K562 (cell line): ENCODE data around the gene TUFM. TPM values are rescaled to one million over a fixed set of nuclear protein-coding genes. Genes with fewer than 3 reads are reported as not detected.

ENCODE experiments used
- ATAC-seq: fragments of 200-7000 bp; cut with Tn5 transposase; 3 replicates; pipeline ENCODE4 v1.9.1; 2020; ENCODE audit warnings: moderate library complexity
- BruUV-seq: library from RNA; stranded (reverse); fragments of 400-500 nt; replicated peaks from 2 replicates; lab custom pipeline; 2021; lab: Mats Ljungman, UMichigan
- CTCF ChIA-PET: fragments of 300-600 bp; formaldehyde crosslinking; extraction: SDS; loops from one replicate; lab custom pipeline; 2021; ENCODE audit warnings: low intra/inter-chr PET ratio; lab: Yijun Ruan, JAX
- POLR2A ChIA-PET: fragments of 300-600, 350-650 bp; sonication (Branson Sonifier 250); formaldehyde crosslinking; extraction: SDS; loops from one replicate; lab custom pipeline; 2021; ENCODE audit warnings: antibody characterized with exemption, inconsistent platforms; lab: Yijun Ruan, JAX
- DNase-seq, 4 experiments: peaks; one replicate each; pipeline versions ENCODE4 v3.0.0 to v3.0.0-alpha.2; 2011 to 2018; ENCODE audit warnings: low spot score in 3 of 4, mixed read lengths in 3 of 4; ENCODE audit errors: extremely low read depth in 1 of 4
- FAIRE-seq: peaks from 2 replicates; lab custom pipeline; 2011; peaks lifted over from hg19 to GRCh38; lab: Jason Lieb, UNC
- H2AFZ ChIP-seq: 2 replicates; pipeline ENCODE4 v1.6.0; 2011; ENCODE audit warnings: low read depth, low read length, control low read depth, inconsistent platforms
- H3K27ac ChIP-seq: fragments of 200-600 bp; 3 replicates; pipeline ENCODE4 v1.8.0; 2011; ENCODE audit warnings: low read depth, mild to moderate bottlenecking, control low read depth, inconsistent platforms, low read length, moderate library complexity, mixed read lengths; ENCODE audit errors: extremely low read depth
- H3K27me3 ChIP-seq, 2 experiments: fragments of 300-600 bp in 1 of 2; 2 replicates in 1 of 2; 3 replicates in 1 of 2; pipeline versions ENCODE4 v1.6.0 to v1.8.0; 2011; ENCODE audit warnings: inconsistent platforms in 2 of 2, low read length in 2 of 2, mild to moderate bottlenecking in 1 of 2, mixed read lengths in 1 of 2, moderate library complexity in 1 of 2; ENCODE audit not compliant: control insufficient read depth in 2 of 2, insufficient read depth in 2 of 2
- H3K36me3 ChIP-seq: fragments of 300-600 bp; 3 replicates; pipeline ENCODE4 v1.8.0; 2011; ENCODE audit warnings: mild to moderate bottlenecking, low read length, inconsistent platforms; ENCODE audit not compliant: control insufficient read depth, insufficient read depth
- H3K4me1 ChIP-seq, 2 experiments: fragments of 200-600 bp in 1 of 2; replicated peaks in 1 of 2; 2 replicates in 1 of 2; 3 replicates in 1 of 2; pipeline versions ENCODE4 v1.5.1 to v1.8.0; 2011; ENCODE audit warnings: inconsistent platforms in 2 of 2, low read length in 2 of 2, mild to moderate bottlenecking in 1 of 2, mixed read lengths in 1 of 2, moderate library complexity in 1 of 2; ENCODE audit not compliant: control insufficient read depth in 2 of 2, insufficient read depth in 2 of 2
- H3K4me2 ChIP-seq: 2 replicates; pipeline ENCODE4 v1.6.1; 2011; ENCODE audit warnings: low read length, control low read depth, inconsistent platforms, mixed read lengths; ENCODE audit not compliant: insufficient read depth
- H3K4me3 ChIP-seq: fragments of 200-600 bp; sonication (generic), shearing (Covaris generic); 2 replicates; pipeline ENCODE4 v1.5.1; 2016; ENCODE audit warnings: control low read depth, inconsistent platforms
- H3K79me2 ChIP-seq: fragments of 200-600 bp; 3 replicates; pipeline ENCODE4 v1.8.0; 2011; ENCODE audit warnings: low read length, inconsistent platforms; ENCODE audit not compliant: control insufficient read depth, insufficient read depth
- H3K9ac ChIP-seq, 2 experiments: 2 replicates each; pipeline versions ENCODE4 v1.6.0 to v1.6.1; 2011; ENCODE audit warnings: low read depth in 2 of 2, low read length in 2 of 2, control low read depth in 1 of 2, inconsistent platforms in 1 of 2, mild to moderate bottlenecking in 1 of 2, mixed read lengths in 1 of 2; ENCODE audit not compliant: insufficient read depth in 1 of 2
- H3K9me1 ChIP-seq: one replicate; pipeline ENCODE4 v1.6.0; 2011; ENCODE audit warnings: inconsistent platforms, mild to moderate bottlenecking, low read length, moderate library complexity; ENCODE audit not compliant: control insufficient read depth, insufficient read depth
- H3K9me3 ChIP-seq: replicated peaks from 2 replicates; pipeline ENCODE4 v1.5.1; 2011; ENCODE audit warnings: low read depth, low read length, inconsistent platforms; ENCODE audit not compliant: control insufficient read depth, insufficient read depth
- H4K20me1 ChIP-seq: replicated peaks from 2 replicates; pipeline ENCODE4 v1.6.1; 2011; ENCODE audit warnings: low read length, inconsistent platforms, mixed read lengths; ENCODE audit not compliant: control insufficient read depth, insufficient read depth
- BRCA1 ChIP-seq, 2 experiments: fragments of 450-650 bp in 1 of 2; sonication (generic) in 1 of 2; formaldehyde crosslinking in 1 of 2; IDR thresholded peaks; 2 replicates each; pipeline versions ENCODE4 v1.5.0 to v1.6.1; 2017 to 2020; ENCODE audit warnings: mild to moderate bottlenecking in 1 of 2, missing genetic modification reagents in 1 of 2
- CBFB ChIP-seq: sonication (generic); formaldehyde crosslinking; IDR thresholded peaks from 2 replicates; pipeline ENCODE4 v1.4.0; 2020; ENCODE audit warnings: mild to moderate bottlenecking, missing genetic modification reagents
- CEBPB ChIP-seq: fragments of 450-650 bp; IDR thresholded peaks from 2 replicates; pipeline ENCODE4 v1.6.1; 2016; ENCODE audit warnings: missing genetic modification characterization, missing compliant biosample characterization
- CEBPG ChIP-seq, 3 experiments: fragments of 200-800 bp in 1 of 3; sonication (Bioruptor generic) in 1 of 3; sonication (generic) in 1 of 3; formaldehyde crosslinking in 1 of 3; IDR thresholded peaks in 2 of 3; conservative IDR thresholded peaks in 1 of 3; 2 replicates each; pipeline versions ENCODE4 v1.6.1 to v1.8.0; 2016 to 2022; ENCODE audit warnings: missing compliant biosample characterization in 2 of 3, missing genetic modification characterization in 2 of 3, mild to moderate bottlenecking in 1 of 3, missing genetic modification reagents in 1 of 3
- ESRRB ChIP-seq: fragments of 250-450 bp; sonication (Bioruptor Pico); IDR thresholded peaks from 2 replicates; pipeline ENCODE4 v1.5.0; 2020; ENCODE audit warnings: mild to moderate bottlenecking, moderate library complexity, borderline replicate concordance
- FOXJ3 ChIP-seq: sonication (generic); formaldehyde crosslinking; IDR thresholded peaks from 2 replicates; pipeline ENCODE4 v1.4.0; 2020; ENCODE audit warnings: mild to moderate bottlenecking, missing genetic modification reagents
- POU5F1 ChIP-seq: fragments of 150-350 bp; IDR thresholded peaks from 2 replicates; pipeline ENCODE4 v1.6.1; 2014; ENCODE audit warnings: borderline replicate concordance, low read length, low read depth, mild to moderate bottlenecking; ENCODE audit not compliant: partially characterized antibody
- PRDM10 ChIP-seq: fragments of 450-650 bp; IDR thresholded peaks from 2 replicates; pipeline ENCODE4 v1.6.1; 2018; ENCODE audit not compliant: partially characterized antibody
- U2AF1 ChIP-seq: fragments of 200-400 bp; formaldehyde crosslinking; optimal IDR thresholded peaks from 2 replicates; pipeline ENCODE3; 2017; ENCODE audit warnings: mild to moderate bottlenecking, low read depth, low read length, moderate library complexity
- ZNF408 ChIP-seq: fragments of 250-450 bp; sonication (Bioruptor Pico); IDR thresholded peaks from 2 replicates; pipeline ENCODE4 v1.4.0; 2020; ENCODE audit warnings: low read depth, mild to moderate bottlenecking, moderate library complexity
- ZNF655 ChIP-seq: fragments of 250-450 bp; sonication (Bioruptor Pico); IDR thresholded peaks from 2 replicates; pipeline ENCODE4 v1.5.0; 2021
- WGBS: fragments of 100-300 bp; shearing (Covaris generic); methylation state at CpG from one replicate; pipeline ENCODE4 v1.1.6; 2016; ENCODE audit warnings: low coverage, mixed read lengths; ENCODE audit not compliant: insufficient coverage; ENCODE audit errors: missing lambda C conversion rate; 5-methylcytosine and 5-hydroxymethylcytosine counted together
- in situ Hi-C: fragments of 300-500 bp; cut with MboI; formaldehyde crosslinking; loops from 4 replicates; pipeline ENCODE4 v1.15.0; 2018; ENCODE audit warnings: inconsistent platforms, mixed read lengths
- intact Hi-C: fragments of 100-400 bp; cut with micrococcal nuclease; formaldehyde crosslinking; loops from 2 replicates; pipeline ENCODE4 v1.14.2; 2022
- polyA plus RNA-seq, 8 experiments: library from polyadenylated mRNA; depleted of rRNA in 4 of 8; stranded (reverse) in 5 of 8; unstranded in 3 of 8; fragments of >200 nt; fragmentation: Nextera tagmentation in 2 of 8; fragmentation: Illumina TruSeq in 1 of 8; extraction: Ambion mirVana in 2 of 8; extraction: Trizol in 1 of 8; gene quantifications; 2 replicates each; pipeline versions ENCODE4 v1.2.1 to v1.2.3, GENCODE V29; 2011 to 2014; ENCODE audit warnings: inconsistent platforms in 1 of 8, missing spikeins in 1 of 8
- total RNA-seq, 7 experiments: library from RNA; depleted of rRNA in 6 of 7; stranded (reverse); fragments of >200 nt in 6 of 7; fragmentation: Illumina TruSeq in 2 of 7; extraction: Trizol in 2 of 7; gene quantifications; 2 replicates each; pipeline versions ENCODE4 v1.2.1 to v1.2.3, GENCODE V29; 2011 to 2021; ENCODE audit warnings: low replicate concordance in 1 of 7
- TF ChIP-seq, protein P1 (sequence below): fragments of 250-450 bp; sonication (Bioruptor Pico); IDR thresholded peaks from 2 replicates; pipeline ENCODE4 v1.5.0; 2022; ENCODE audit warnings: mild to moderate bottlenecking

Gene TUFM
- total and polyA plus RNA-seq, 9 of the 15 experiments (the other 6 are each of a cell fraction or from before 2014, with no cell fraction given) = 34.1 to 434 (median 256) TPM

DNA sequence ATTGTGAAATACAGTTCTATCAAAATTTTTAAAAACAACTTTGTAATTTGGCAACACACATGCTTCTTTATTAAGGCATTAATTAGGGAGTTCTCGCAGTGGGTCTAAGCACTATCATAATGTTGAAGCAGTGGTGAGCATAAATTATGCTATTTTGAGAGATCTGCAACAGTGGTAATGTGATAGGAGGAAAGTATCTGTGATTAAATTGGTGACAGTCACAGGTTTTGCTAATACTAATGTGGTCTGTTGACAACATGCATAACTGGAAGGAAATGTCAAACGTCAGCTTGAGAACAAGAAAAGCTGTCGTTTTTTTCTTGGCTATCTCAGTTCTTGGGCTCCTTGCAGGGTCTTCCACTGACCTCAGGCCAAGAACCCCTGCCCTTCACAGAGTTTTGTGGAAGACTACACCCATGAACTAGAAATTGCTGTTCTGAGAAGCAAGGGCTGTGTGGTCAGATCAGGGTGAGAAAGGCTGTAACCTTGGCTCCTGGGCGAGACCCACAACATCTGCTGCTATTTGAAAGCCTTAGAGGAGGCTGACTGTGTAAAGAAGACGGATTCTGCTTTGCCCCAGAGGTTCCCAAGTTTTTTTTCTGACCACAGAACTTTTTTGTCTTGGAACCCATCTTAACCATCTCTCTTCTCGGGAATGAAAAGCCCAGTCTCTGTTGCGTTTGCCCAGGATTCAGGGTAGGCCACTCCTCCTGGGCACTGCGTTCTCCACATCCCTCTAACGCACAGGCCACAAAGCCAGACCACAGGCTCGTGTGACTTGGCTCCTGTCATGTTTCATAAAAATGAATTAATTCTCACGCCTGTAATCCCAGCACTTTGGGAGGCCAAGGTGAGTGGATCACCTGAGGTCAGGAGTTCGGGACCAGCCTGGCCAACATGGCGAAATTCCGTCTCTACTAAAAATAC, 46.1 kb upstream of the TUFM start:
- POLR2A ChIA-PET = interaction anchor here (0.7 to 1.8 kb wide), 2 partner anchors 8 to 12 kb away, joined by 3 to 5 read pairs; no protein-coding TSS in a partner anchor
- Histone ChIP-seq H3K9me1 (no peaks in the 10 kb centered on the region), H3K9me3 (no peaks in the 10 kb centered on the region), H3K4me3 (no peak overlapping the region), H3K79me2 (no peaks in the 10 kb centered on the region), H2AFZ (no peak overlapping the region), H3K4me2 (no peak overlapping the region), H3K27me3 (no peaks in the 10 kb centered on the region), H3K4me1 (no peaks in the 10 kb centered on the region; a peak in 1 of 5 replicates), H4K20me1 (no peaks in the 10 kb centered on the region), H3K36me3 (no peaks in the 10 kb centered on the region; the same call in 2 of the 3 replicates), H3K27ac (no peak overlapping the region), H3K9ac (no peak overlapping the region)
- WGBS = 54% methylated on average over 14 of the region's 14 CpGs
- DNase-seq (no peak), ATAC-seq (no peak), FAIRE-seq (peak; percentile 44)
- CTCF ChIA-PET = no interaction called here
- in situ Hi-C loops (no loop called here), intact Hi-C loops (no loop called here)
- no TSS peak for BruUV-seq
- TF ChIP-seq ZNF408 (no peak), POU5F1 (no peak), PRDM10 (no peak), FOXJ3 (no peak), BRCA1 (IDR thresholded peaks at IDR 0.05) (no peak), BRCA1 (CRISPR knock-in tag; IDR thresholded peaks at IDR 0.05) (no peak), CEBPB (peak; percentile 65), U2AF1 (no peak), ZNF655 (no peak), ESRRB (no peak), CBFB (CRISPR knock-in tag) (no peak), CEBPG (CRISPR knock-in tag; IDR thresholded peaks at IDR 0.05) (no peak), CEBPG (tag; conservative IDR thresholded peaks at IDR 0.05 in 1 of 2, IDR thresholded peaks at IDR 0.05 in 1 of 2) (peak in 1 of 2 experiments; percentile 25; a peak in 1 of 4 replicates)
- TF ChIP-seq, protein P1, sequence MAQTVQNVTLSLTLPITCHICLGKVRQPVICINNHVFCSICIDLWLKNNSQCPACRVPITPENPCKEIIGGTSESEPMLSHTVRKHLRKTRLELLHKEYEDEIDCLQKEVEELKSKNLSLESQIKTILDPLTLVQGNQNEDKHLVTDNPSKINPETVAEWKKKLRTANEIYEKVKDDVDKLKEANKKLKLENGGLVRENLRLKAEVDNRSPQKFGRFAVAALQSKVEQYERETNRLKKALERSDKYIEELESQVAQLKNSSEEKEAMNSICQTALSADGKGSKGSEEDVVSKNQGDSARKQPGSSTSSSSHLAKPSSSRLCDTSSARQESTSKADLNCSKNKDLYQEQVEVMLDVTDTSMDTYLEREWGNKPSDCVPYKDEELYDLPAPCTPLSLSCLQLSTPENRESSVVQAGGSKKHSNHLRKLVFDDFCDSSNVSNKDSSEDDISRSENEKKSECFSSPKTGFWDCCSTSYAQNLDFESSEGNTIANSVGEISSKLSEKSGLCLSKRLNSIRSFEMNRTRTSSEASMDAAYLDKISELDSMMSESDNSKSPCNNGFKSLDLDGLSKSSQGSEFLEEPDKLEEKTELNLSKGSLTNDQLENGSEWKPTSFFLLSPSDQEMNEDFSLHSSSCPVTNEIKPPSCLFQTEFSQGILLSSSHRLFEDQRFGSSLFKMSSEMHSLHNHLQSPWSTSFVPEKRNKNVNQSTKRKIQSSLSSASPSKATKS (CRISPR knock-in tag) = no peak
